ENCODE measurements around the gene IL16. TPM values are rescaled to one million over a fixed set of nuclear protein-coding genes. Genes with fewer than 3 reads are reported as not detected.

IL16 gene
- total and polyA plus RNA-seq, 2 donors from 2014 or later = 1.4 to 19.9 TPM

DNA sequence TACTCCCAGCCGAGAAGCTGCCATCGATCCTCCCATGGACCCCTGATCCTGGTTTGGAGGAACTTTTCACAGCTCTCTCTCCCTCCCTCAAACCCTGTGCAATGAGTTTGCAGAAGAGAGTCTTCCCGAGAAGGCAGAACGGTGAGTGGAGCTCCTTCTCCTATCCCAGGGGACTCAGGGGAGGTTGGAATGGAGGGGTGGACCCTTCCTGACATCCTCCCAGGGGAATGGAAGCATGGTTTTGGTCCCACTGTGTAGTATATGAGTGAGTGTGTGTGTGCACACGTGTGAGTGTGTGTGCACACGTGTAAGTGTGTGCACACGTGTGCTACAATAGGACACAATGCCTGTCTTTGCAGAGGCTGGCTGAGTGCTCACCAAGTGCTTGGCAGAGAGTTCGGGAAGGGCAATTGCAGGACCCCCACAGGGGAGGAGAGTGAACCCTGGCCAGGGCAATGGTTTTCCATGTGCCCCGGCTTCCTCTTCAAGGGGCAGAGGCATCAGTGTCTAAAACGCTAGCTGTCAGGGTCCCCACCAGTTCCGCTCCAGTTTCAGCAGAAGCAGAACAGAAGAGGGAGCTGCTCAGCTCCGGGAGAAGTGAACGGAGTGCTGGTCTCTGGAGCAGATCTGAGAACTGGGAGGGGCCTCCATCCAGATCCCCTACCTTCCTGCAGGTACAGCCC lies 13.8 kb upstream of the IL16 start:
- DNase-seq = no peak
- FAIRE-seq = no peak
- Histone ChIP-seq H3K27me3 (ENCODE audit: control insufficient read depth, insufficient read depth, low read length) (no peaks in the 10 kb centered on the region), H3K27ac (ENCODE audit: low read depth in 2 of 2, low read length in 2 of 2) (no peak overlapping the region), H3K4me1 (ENCODE audit: control insufficient read depth in 2 of 3, insufficient read depth in 2 of 3, low read depth in 1 of 3, low read length in 3 of 3) (no peaks in the 10 kb centered on the region), H3K9ac (ENCODE audit: low read length in 3 of 3) (no peak overlapping the region), H3K36me3 (ENCODE audit: control insufficient read depth in 2 of 3, insufficient read depth in 3 of 3, low read length in 3 of 3) (no peaks in the 10 kb centered on the region), H3K4me3 (ENCODE audit: low read length in 3 of 3) (peak overlapping the region in 2 of 3 donors; percentile 34 to 46), H3K9me3 (ENCODE audit: control insufficient read depth in 2 of 3, insufficient read depth in 1 of 3, low read length in 3 of 3) (no peaks in the 10 kb centered on the region)
- TF ChIP-seq, protein P1, sequence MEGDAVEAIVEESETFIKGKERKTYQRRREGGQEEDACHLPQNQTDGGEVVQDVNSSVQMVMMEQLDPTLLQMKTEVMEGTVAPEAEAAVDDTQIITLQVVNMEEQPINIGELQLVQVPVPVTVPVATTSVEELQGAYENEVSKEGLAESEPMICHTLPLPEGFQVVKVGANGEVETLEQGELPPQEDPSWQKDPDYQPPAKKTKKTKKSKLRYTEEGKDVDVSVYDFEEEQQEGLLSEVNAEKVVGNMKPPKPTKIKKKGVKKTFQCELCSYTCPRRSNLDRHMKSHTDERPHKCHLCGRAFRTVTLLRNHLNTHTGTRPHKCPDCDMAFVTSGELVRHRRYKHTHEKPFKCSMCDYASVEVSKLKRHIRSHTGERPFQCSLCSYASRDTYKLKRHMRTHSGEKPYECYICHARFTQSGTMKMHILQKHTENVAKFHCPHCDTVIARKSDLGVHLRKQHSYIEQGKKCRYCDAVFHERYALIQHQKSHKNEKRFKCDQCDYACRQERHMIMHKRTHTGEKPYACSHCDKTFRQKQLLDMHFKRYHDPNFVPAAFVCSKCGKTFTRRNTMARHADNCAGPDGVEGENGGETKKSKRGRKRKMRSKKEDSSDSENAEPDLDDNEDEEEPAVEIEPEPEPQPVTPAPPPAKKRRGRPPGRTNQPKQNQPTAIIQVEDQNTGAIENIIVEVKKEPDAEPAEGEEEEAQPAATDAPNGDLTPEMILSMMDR (IDR thresholded peaks at IDR 0.05; ENCODE audit: borderline replicate concordance, extremely low read depth, insufficient read depth) = no peak
- intact Hi-C loops (cut with DNase I) = no loop called here

DNA sequence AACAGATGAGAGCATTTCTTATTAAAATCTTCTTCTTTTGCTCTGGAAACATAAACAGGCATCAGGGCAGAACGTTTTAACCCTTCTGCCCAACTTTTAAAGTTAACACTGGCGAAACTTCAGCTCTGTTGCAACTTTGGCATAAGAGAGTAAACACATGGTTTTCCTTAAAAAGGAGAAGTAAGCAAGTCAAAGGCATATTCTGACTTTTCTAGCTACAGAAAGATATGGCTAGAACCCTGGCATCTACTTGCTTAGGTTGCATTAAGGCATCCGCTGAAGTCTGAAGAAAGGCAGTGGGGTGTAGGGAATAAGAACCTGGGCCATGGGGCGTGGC lies 13.3 kb upstream of the IL16 start:
- Histone ChIP-seq H3K36me3 (ENCODE audit: control insufficient read depth in 2 of 3, insufficient read depth in 3 of 3, low read length in 3 of 3) (no peaks in the 10 kb centered on the region), H3K9ac (ENCODE audit: low read length in 3 of 3) (no peak overlapping the region), H3K27ac (ENCODE audit: low read depth in 2 of 2, low read length in 2 of 2) (no peak overlapping the region), H3K27me3 (ENCODE audit: control insufficient read depth, insufficient read depth, low read length) (no peaks in the 10 kb centered on the region), H3K4me3 (ENCODE audit: low read length in 3 of 3) (no peak overlapping the region), H3K4me1 (ENCODE audit: control insufficient read depth in 2 of 3, insufficient read depth in 2 of 3, low read depth in 1 of 3, low read length in 3 of 3) (no peaks in the 10 kb centered on the region), H3K9me3 (ENCODE audit: control insufficient read depth in 2 of 3, insufficient read depth in 1 of 3, low read length in 3 of 3) (no peaks in the 10 kb centered on the region)
- DNase-seq = no peak
- TF ChIP-seq, protein P1 (IDR thresholded peaks at IDR 0.05; ENCODE audit: borderline replicate concordance, extremely low read depth, insufficient read depth) = no peak
- no peak for FAIRE-seq
- intact Hi-C loops (cut with DNase I) = no loop called here

DNA sequence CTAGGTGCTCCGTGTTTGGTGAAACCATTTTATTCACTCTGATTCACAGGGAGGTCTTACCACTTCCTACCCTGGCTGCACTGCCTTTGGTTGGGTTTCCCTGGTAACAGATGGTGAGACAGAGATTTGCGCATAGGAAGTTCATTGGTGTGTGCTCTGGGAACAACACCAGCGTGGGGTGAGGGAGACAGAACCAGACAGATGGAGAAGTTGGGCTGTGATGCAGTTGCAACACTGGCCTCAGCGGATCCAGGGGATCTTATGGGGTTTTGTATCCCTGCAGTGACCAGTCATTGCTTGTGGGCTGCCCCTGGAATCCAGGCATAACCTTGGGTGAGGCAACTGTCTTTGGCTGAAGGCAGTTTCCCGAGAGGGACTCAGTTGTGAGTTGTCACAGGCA lies 12.5 kb upstream of the IL16 start:
- no peaks in the 10 kb centered on the region for H3K9me3 ChIP-seq (ENCODE audit: control insufficient read depth in 2 of 3, insufficient read depth in 1 of 3, low read length in 3 of 3)
- H3K9ac ChIP-seq (ENCODE audit: low read length in 3 of 3) = no peak overlapping the region
- H3K27me3 ChIP-seq (ENCODE audit: control insufficient read depth, insufficient read depth, low read length) = no peaks in the 10 kb centered on the region
- H3K4me1 ChIP-seq (ENCODE audit: control insufficient read depth in 2 of 3, insufficient read depth in 2 of 3, low read depth in 1 of 3, low read length in 3 of 3) = no peaks in the 10 kb centered on the region
- FAIRE-seq (no peak), DNase-seq (no peak)
- no peaks in the 10 kb centered on the region for H3K36me3 ChIP-seq (ENCODE audit: control insufficient read depth in 2 of 3, insufficient read depth in 3 of 3, low read length in 3 of 3)
- TF ChIP-seq, protein P1 (IDR thresholded peaks at IDR 0.05; ENCODE audit: borderline replicate concordance, extremely low read depth, insufficient read depth) = no peak
- intact Hi-C loops (cut with DNase I) = no loop called here
- no peak overlapping the region for H3K4me3 ChIP-seq (ENCODE audit: low read length in 3 of 3)
- no peak overlapping the region for H3K27ac ChIP-seq (ENCODE audit: low read depth in 2 of 2, low read length in 2 of 2)
